ENCODE results near the gene SPATA31E1. TPM values are rescaled to one million over a fixed set of nuclear protein-coding genes. Genes with fewer than 3 reads are reported as not detected.

The SPATA31E1 gene
- total RNA-seq, 1 experiment from 2014 or later = 0.04 TPM

DNA sequence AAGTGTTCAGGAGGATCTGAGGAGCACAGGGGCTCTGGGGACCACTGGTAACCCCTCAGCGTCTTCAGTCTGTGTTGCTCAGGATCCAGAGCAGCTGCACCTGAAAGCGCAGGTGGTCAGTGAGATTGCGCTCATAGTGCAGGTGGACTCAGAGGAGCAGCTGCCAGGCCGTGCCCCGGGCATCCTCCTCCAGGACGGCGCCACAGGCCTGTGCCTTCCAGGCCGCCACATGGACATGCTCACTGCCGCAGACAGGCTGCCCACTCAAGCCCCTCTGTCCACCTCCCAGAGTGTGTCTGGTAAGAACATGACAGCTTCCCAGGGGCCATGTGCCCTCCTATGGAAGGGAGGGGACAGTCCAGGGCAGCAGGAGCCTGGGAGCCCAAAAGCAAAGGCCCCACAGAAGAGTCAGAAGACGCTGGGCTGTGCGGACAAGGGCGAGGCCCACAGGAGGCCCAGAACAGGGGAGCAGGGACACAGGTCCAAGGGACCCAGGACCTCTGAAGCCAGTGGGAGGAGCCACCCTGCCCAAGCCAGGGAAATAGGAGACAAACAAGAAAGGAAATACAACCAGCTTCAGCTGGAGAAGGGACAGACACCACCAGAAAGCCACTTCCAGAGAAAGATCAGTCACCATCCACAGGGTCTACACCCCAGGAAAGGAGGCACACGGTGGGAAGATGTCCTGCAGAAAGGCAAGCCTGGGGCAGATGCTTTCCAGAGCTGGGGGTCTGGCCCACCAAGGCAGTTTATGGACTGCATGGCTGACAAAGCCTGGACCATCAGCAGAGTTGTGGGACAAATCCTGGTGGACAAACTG, 5.2 kb downstream of the SPATA31E1 start:
- BruUV-seq (replicated peaks) = no TSS peak
- ATAC-seq (no peak), DNase-seq (no peak)
- no peak overlapping the region for H3K4me3 ChIP-seq (ENCODE audit: low read length)
- H3K27ac ChIP-seq (ENCODE audit: low read length) = no peak overlapping the region
- H3F3A ChIP-seq (ENCODE audit: low read length, unreplicated experiment) = no peaks in the 10 kb centered on the region
- H3K27me3 ChIP-seq (ENCODE audit: low read length) = no peaks in the 10 kb centered on the region
- H3K9ac ChIP-seq (ENCODE audit: low read length) = no peak overlapping the region
- H3K4me1 ChIP-seq (ENCODE audit: insufficient read depth, low read length) = no peaks in the 10 kb centered on the region
- no peak overlapping the region for H3K4me2 ChIP-seq (ENCODE audit: low read length)
- no peaks in the 10 kb centered on the region for H3K9me3 ChIP-seq (ENCODE audit: low read length)
- H4K20me1 ChIP-seq (ENCODE audit: low read length) = no peaks in the 10 kb centered on the region
- H2AFZ ChIP-seq (ENCODE audit: low read length) = no peak overlapping the region
- TF ChIP-seq EZH2phosphoT487 (IDR thresholded peaks at IDR 0.05; ENCODE audit: borderline replicate concordance, low read length) (no peak), EZH2 (IDR thresholded peaks at IDR 0.05; ENCODE audit: low read length, unreplicated experiment) (no peak)
- TF ChIP-seq, protein P1, sequence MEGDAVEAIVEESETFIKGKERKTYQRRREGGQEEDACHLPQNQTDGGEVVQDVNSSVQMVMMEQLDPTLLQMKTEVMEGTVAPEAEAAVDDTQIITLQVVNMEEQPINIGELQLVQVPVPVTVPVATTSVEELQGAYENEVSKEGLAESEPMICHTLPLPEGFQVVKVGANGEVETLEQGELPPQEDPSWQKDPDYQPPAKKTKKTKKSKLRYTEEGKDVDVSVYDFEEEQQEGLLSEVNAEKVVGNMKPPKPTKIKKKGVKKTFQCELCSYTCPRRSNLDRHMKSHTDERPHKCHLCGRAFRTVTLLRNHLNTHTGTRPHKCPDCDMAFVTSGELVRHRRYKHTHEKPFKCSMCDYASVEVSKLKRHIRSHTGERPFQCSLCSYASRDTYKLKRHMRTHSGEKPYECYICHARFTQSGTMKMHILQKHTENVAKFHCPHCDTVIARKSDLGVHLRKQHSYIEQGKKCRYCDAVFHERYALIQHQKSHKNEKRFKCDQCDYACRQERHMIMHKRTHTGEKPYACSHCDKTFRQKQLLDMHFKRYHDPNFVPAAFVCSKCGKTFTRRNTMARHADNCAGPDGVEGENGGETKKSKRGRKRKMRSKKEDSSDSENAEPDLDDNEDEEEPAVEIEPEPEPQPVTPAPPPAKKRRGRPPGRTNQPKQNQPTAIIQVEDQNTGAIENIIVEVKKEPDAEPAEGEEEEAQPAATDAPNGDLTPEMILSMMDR (conservative IDR thresholded peaks at IDR 0.05; ENCODE audit: low read depth, low read length) = no peak
- H3K9me2 ChIP-seq (replicated peaks; ENCODE audit: low read length) = no peaks in the 10 kb centered on the region
- no peaks in the 10 kb centered on the region for H3K79me2 ChIP-seq (ENCODE audit: low read length)
- H3K36me3 ChIP-seq (ENCODE audit: low read depth, low read length) = no peaks in the 10 kb centered on the region
- ChIA-PET CTCF (no interaction called here), POLR2A (ENCODE audit: unreplicated experiment) (no interaction called here)
- intact Hi-C loops (cut with micrococcal nuclease) = no loop called here

- POLR2A ChIA-PET (ENCODE audit: unreplicated experiment) = no interaction called here
- Histone ChIP-seq H3K9me3 (ENCODE audit: low read length) (no peaks in the 10 kb centered on the region), H4K20me1 (ENCODE audit: low read length) (no peaks in the 10 kb centered on the region), H2AFZ (ENCODE audit: low read length) (no peak overlapping the region), H3K36me3 (ENCODE audit: low read depth, low read length) (no peaks in the 10 kb centered on the region), H3K9me2 (replicated peaks; ENCODE audit: low read length) (no peaks in the 10 kb centered on the region), H3K27me3 (ENCODE audit: low read length) (no peaks in the 10 kb centered on the region), H3K79me2 (ENCODE audit: low read length) (no peaks in the 10 kb centered on the region), H3K27ac (ENCODE audit: low read length) (no peak overlapping the region), H3K9ac (ENCODE audit: low read length) (no peak overlapping the region), H3K4me2 (ENCODE audit: low read length) (no peak overlapping the region), H3F3A (ENCODE audit: low read length, unreplicated experiment) (no peaks in the 10 kb centered on the region), H3K4me3 (ENCODE audit: low read length) (no peak overlapping the region), H3K4me1 (ENCODE audit: insufficient read depth, low read length) (no peaks in the 10 kb centered on the region)
- intact Hi-C loops (cut with micrococcal nuclease) = no loop called here
- DNase-seq = no peak
- ATAC-seq = no peak
- BruUV-seq (replicated peaks) = no TSS peak
- CTCF ChIA-PET = no interaction called here
- TF ChIP-seq, protein P1 (conservative IDR thresholded peaks at IDR 0.05; ENCODE audit: low read depth, low read length) = no peak
- TF ChIP-seq EZH2phosphoT487 (IDR thresholded peaks at IDR 0.05; ENCODE audit: borderline replicate concordance, low read length) (no peak), EZH2 (IDR thresholded peaks at IDR 0.05; ENCODE audit: low read length, unreplicated experiment) (no peak)
Observed at GRCh38 chr9:87888501-87888900, 5.8 kb downstream of the SPATA31E1 start.

All from PC-3 (cell line).